Keratinocyte (primary cell): Measurements from ENCODE around the gene PTGES2. TPM values are rescaled to one million over a fixed set of nuclear protein-coding genes. Genes with fewer than 3 reads are reported as not detected.

Experiments
- DNase-seq: peaks from one replicate; pipeline ENCODE4 v3.0.0-alpha.2; 2011; ENCODE audit warnings: low read depth, missing footprints, low spot score
- FAIRE-seq: peaks from 2 replicates; lab custom pipeline; 2011; peaks lifted over from hg19 to GRCh38; lab: Jason Lieb, UNC
- H2AFZ ChIP-seq: 2 replicates; pipeline ENCODE4 v1.6.0; 2012; ENCODE audit warnings: low read length, control low read depth, inconsistent platforms; ENCODE audit not compliant: control insufficient read depth
- H3K27ac ChIP-seq: 2 replicates; pipeline ENCODE4 v1.5.1; 2011; ENCODE audit warnings: low read length; ENCODE audit not compliant: control insufficient read depth, insufficient read depth
- H3K27me3 ChIP-seq: 3 replicates; pipeline ENCODE4 v1.6.0; 2011; ENCODE audit warnings: low read length; ENCODE audit not compliant: control insufficient read depth, insufficient read depth; ENCODE audit errors: extremely low read depth
- H3K36me3 ChIP-seq, 2 experiments: 2 replicates in 1 of 2; 3 replicates in 1 of 2; pipeline ENCODE4 v1.5.1; 2011; ENCODE audit warnings: low read length in 2 of 2, mild to moderate bottlenecking in 1 of 2; ENCODE audit not compliant: control insufficient read depth in 2 of 2, insufficient read depth in 2 of 2; ENCODE audit errors: extremely low read depth in 1 of 2
- H3K4me1 ChIP-seq: 3 replicates; pipeline ENCODE4 v1.5.1; 2011; ENCODE audit warnings: low read length; ENCODE audit not compliant: control insufficient read depth, insufficient read depth; ENCODE audit errors: extremely low read depth
- H3K4me2 ChIP-seq: 3 replicates; pipeline ENCODE4 v1.6.0; 2011; ENCODE audit warnings: low read depth, low read length; ENCODE audit not compliant: control insufficient read depth, insufficient read depth; ENCODE audit errors: extremely low read depth
- H3K4me3 ChIP-seq, 3 experiments: fragments of 200-600 bp in 1 of 3; sonication (generic) in 1 of 3; 2 replicates in 2 of 3; 3 replicates in 1 of 3; pipeline ENCODE4 v1.5.1; 2011 to 2016; ENCODE audit warnings: low read length in 3 of 3, mild to moderate bottlenecking in 3 of 3, control low read depth in 2 of 3, inconsistent platforms in 1 of 3, low read depth in 1 of 3, mixed read lengths in 1 of 3, mixed run types in 1 of 3, moderate library complexity in 1 of 3; ENCODE audit not compliant: control insufficient read depth in 2 of 3, insufficient read depth in 2 of 3; ENCODE audit errors: extremely low read depth in 1 of 3
- H3K79me2 ChIP-seq: 2 replicates; pipeline ENCODE4 v1.6.0; 2012; ENCODE audit warnings: low read length; ENCODE audit not compliant: control insufficient read depth, insufficient read depth
- H3K9ac ChIP-seq: 3 replicates; pipeline ENCODE4 v1.6.0; 2011; ENCODE audit warnings: low read length; ENCODE audit not compliant: control insufficient read depth, insufficient read depth; ENCODE audit errors: extremely low read depth
- H3K9me1 ChIP-seq: 3 replicates; pipeline ENCODE4 v1.6.0; 2011; ENCODE audit warnings: low read length; ENCODE audit not compliant: control insufficient read depth, insufficient read depth; ENCODE audit errors: extremely low read depth
- H3K9me3 ChIP-seq: 2 replicates; pipeline ENCODE4 v1.5.1; 2012; ENCODE audit warnings: low read depth, low read length; ENCODE audit not compliant: control insufficient read depth
- H4K20me1 ChIP-seq: 3 replicates; pipeline ENCODE4 v1.6.0; 2011; ENCODE audit warnings: low read length; ENCODE audit not compliant: control insufficient read depth, insufficient read depth; ENCODE audit errors: extremely low read depth
- EZH2 ChIP-seq: IDR thresholded peaks from one replicate; pipeline ENCODE4 v1.6.1; 2012; ENCODE audit warnings: inconsistent platforms, mild to moderate bottlenecking, low read length, moderate library complexity
- dilution Hi-C: fragments of 300-500 bp; cut with MboI; formaldehyde crosslinking; loops from one replicate; pipeline ENCODE4 v1.7.0; 2020; ENCODE audit warnings: low sequenced_read_pairs; ENCODE audit not compliant: extremely low pct_ligation_motif_present
- polyA plus RNA-seq, 5 experiments: library from polyadenylated mRNA; depleted of rRNA in 3 of 5; stranded (reverse) in 3 of 5; stranded (forward) in 1 of 5; unstranded in 1 of 5; fragments of >200 nt; gene quantifications; 1 replicate in 1 of 5; 2 replicates in 3 of 5; 3 replicates in 1 of 5; pipeline versions ENCODE4 v1.2.1 to v1.2.3, GENCODE V29; 2011 to 2012; ENCODE audit warnings: missing spikeins in 2 of 5, low read depth in 1 of 5, low replicate concordance in 1 of 5
- TF ChIP-seq, protein P1 (sequence below), 3 experiments: IDR thresholded peaks in 1 of 3; conservative IDR thresholded peaks in 1 of 3; optimal IDR thresholded peaks in 1 of 3; 2 replicates in 2 of 3; 3 replicates in 1 of 3; pipeline versions ENCODE3 to v1.5.1; 2011; ENCODE audit warnings: low read length in 3 of 3, mild to moderate bottlenecking in 3 of 3, moderate library complexity in 2 of 3, control low read depth in 1 of 3, inconsistent platforms in 1 of 3; ENCODE audit not compliant: insufficient read depth in 2 of 3; ENCODE audit errors: extremely low read depth in 1 of 3

PTGES2 gene
- polyA plus RNA-seq, 1 donor (not counting 4 experiments of a cell fraction or from before 2014, with no cell fraction given) = 68.7 TPM

DNA sequence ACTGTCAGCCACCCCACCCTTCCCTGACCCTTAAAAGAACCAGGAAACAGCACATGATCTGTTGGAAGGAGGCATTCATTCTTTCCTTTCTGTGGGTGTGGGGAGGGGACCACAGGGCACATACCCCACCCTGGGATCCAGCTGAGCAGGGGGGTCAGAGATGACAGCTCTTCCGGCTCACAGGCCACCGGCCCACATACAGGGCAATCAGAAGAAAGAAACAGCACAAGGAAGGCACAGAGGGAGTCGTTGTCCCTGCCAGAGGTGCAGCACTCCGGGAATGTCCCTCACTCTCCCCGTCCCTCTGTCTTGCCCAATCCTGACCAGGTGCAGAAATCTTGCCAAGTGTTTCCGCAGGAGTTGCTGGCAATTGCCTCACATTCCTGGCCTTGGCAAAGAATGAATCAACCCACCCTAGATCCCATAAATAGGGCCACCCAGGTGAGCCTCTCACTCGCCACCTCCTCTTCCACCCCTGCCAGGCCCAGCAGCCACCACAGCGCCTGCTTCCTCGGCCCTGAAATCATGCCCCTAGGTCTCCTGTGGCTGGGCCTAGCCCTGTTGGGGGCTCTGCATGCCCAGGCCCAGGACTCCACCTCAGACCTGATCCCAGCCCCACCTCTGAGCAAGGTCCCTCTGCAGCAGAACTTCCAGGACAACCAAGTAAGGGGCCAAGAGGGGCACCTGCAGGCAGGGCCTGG lies 21.6 kb upstream of the PTGES2 start, which contains the start of gene LCN2:
Gene LCN2, plus strand, starts transcription at position 453 of the 701 bp plus-strand sequence. Its CDS starts 73 bp downstream, at position 526.
- Histone ChIP-seq H2AFZ (peak within 1 kb of the TSS; percentile 75), H3K9me3 (no peaks in the 10 kb centered on the region), H3K4me3 (peak within 1 kb of the TSS in 1 of 3 experiments; percentile 52), H3K9ac (peak within 1 kb of the TSS; percentile 62), H3K79me2 (no peaks in the 10 kb centered on the region), H3K36me3 (no peaks in the 10 kb centered on the region), H3K27ac (peak within 1 kb of the TSS; percentile 70), H3K27me3 (no peaks in the 10 kb centered on the region), H3K4me2 (peak within 1 kb of the TSS; percentile 70), H3K9me1 (no peaks in the 10 kb centered on the region), H4K20me1 (no peaks in the 10 kb centered on the region), H3K4me1 (peaks cover 46% of the 10 kb centered on the region)
- dilution Hi-C loops = no loop called here
- TF ChIP-seq, protein P1, sequence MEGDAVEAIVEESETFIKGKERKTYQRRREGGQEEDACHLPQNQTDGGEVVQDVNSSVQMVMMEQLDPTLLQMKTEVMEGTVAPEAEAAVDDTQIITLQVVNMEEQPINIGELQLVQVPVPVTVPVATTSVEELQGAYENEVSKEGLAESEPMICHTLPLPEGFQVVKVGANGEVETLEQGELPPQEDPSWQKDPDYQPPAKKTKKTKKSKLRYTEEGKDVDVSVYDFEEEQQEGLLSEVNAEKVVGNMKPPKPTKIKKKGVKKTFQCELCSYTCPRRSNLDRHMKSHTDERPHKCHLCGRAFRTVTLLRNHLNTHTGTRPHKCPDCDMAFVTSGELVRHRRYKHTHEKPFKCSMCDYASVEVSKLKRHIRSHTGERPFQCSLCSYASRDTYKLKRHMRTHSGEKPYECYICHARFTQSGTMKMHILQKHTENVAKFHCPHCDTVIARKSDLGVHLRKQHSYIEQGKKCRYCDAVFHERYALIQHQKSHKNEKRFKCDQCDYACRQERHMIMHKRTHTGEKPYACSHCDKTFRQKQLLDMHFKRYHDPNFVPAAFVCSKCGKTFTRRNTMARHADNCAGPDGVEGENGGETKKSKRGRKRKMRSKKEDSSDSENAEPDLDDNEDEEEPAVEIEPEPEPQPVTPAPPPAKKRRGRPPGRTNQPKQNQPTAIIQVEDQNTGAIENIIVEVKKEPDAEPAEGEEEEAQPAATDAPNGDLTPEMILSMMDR (optimal IDR thresholded peaks at IDR 0.05 in 1 of 3, IDR thresholded peaks at IDR 0.05 in 1 of 3, conservative IDR thresholded peaks at IDR 0.05 in 1 of 3; ENCODE audit: extremely low read depth in 1 of 3, insufficient read depth in 2 of 3, low read length in 3 of 3) = no peak
- no peak for FAIRE-seq
- no peak for DNase-seq

GRCh38 chr9:128148509-128149000 lies 21.0 kb upstream of the PTGES2 start:
- FAIRE-seq (no peak), DNase-seq (no peak)
- no peaks in the 10 kb centered on the region for H3K36me3 ChIP-seq
- no peak overlapping the region for H2AFZ ChIP-seq
- peak overlapping the region; percentile 70 for H3K27ac ChIP-seq
- H4K20me1 ChIP-seq = no peaks in the 10 kb centered on the region
- H3K4me2 ChIP-seq = peak overlapping the region; percentile 70
- H3K4me3 ChIP-seq = peak overlapping the region in 1 of 3 experiments; percentile 52
- no peaks in the 10 kb centered on the region for H3K9me1 ChIP-seq
- peaks cover 52% of the 10 kb centered on the region for H3K4me1 ChIP-seq
- H3K79me2 ChIP-seq = no peaks in the 10 kb centered on the region
- TF ChIP-seq, protein P1 (optimal IDR thresholded peaks at IDR 0.05 in 1 of 3, IDR thresholded peaks at IDR 0.05 in 1 of 3, conservative IDR thresholded peaks at IDR 0.05 in 1 of 3; ENCODE audit: extremely low read depth in 1 of 3, insufficient read depth in 2 of 3, low read length in 3 of 3) = no peak
- no peak for TF ChIP-seq EZH2
- H3K9ac ChIP-seq = peak overlapping the region; percentile 62
- H3K9me3 ChIP-seq = no peaks in the 10 kb centered on the region
- dilution Hi-C loops = no loop called here
- no peaks in the 10 kb centered on the region for H3K27me3 ChIP-seq
